Upper lobe of left lung (tissue), 6 donors: ENCODE measurements around the gene SNX21. TPM values are rescaled to one million over a fixed set of nuclear protein-coding genes. Genes with fewer than 3 reads are reported as not detected.
A peak's percentile ranks its signal among the peaks of the same experiment; 100 is the strongest.

ENCODE experiments used
- ATAC-seq, 2 donors: fragments of 200-7000 bp; cut with Tn5 transposase; one replicate each; pipeline ENCODE4 v1.9.1; 2022; ENCODE audit warnings: mild to moderate bottlenecking in 2 of 2, moderate library complexity in 2 of 2; ENCODE audit not compliant: low FRiP score in 2 of 2
- DNase-seq, 2 donors: peaks; one replicate each; pipeline ENCODE4 v3.0.0-alpha.2; 2019 to 2020
- H3K27ac ChIP-seq, 4 donors: fragments of 200-600 bp; sonication (generic); one replicate each; pipeline ENCODE4 v1.5.1; 2016 to 2019
- H3K27me3 ChIP-seq, 4 donors: fragments of 200-600 bp; sonication (generic); one replicate each; pipeline ENCODE4 v1.5.1; 2017 to 2019
- H3K36me3 ChIP-seq, 4 donors: fragments of 200-600 bp; sonication (generic); one replicate each; pipeline ENCODE4 v1.5.1; 2016 to 2019
- H3K4me1 ChIP-seq, 4 donors: fragments of 200-600 bp; sonication (generic); one replicate each; pipeline ENCODE4 v1.5.1; 2018 to 2019
- H3K4me3 ChIP-seq, 4 donors: fragments of 200-600 bp; sonication (generic); one replicate each; pipeline ENCODE4 v1.5.1; 2017 to 2019; ENCODE audit warnings: mild to moderate bottlenecking in 2 of 4, moderate library complexity in 1 of 4
- H3K9me3 ChIP-seq, 4 donors: fragments of 200-600 bp; sonication (generic); one replicate each; pipeline ENCODE4 v1.5.1; 2018 to 2019
- CTCF ChIP-seq, 6 experiments: fragments of 450-650 bp in 4 of 6; fragments of 200-600 bp in 2 of 6; sonication (generic) in 2 of 6; IDR thresholded peaks; one replicate each; pipeline ENCODE4 v1.5.1; 2016 to 2019; ENCODE audit warnings: antibody characterized with exemption in 6 of 6
- EP300 ChIP-seq, 4 donors: sonication (generic); formaldehyde crosslinking; IDR thresholded peaks; one replicate each; pipeline ENCODE4 v1.5.1; 2017; ENCODE audit warnings: antibody characterized with exemption in 4 of 4, control low read depth in 2 of 4
- POLR2A ChIP-seq, 4 donors: fragments of 450-650 bp; IDR thresholded peaks; one replicate each; pipeline ENCODE4 v1.5.1; 2016 to 2017; ENCODE audit warnings: antibody characterized with exemption in 4 of 4, mild to moderate bottlenecking in 2 of 4
- POLR2AphosphoS5 ChIP-seq, 2 donors: sonication (generic); formaldehyde crosslinking; IDR thresholded peaks; one replicate each; pipeline ENCODE4 v1.5.1; 2017; ENCODE audit warnings: antibody characterized with exemption in 2 of 2
- WGBS, 2 donors: methylation state at CpG; one replicate each; pipeline ENCODE4 v1.1.5; 2017 to 2018; 5-methylcytosine and 5-hydroxymethylcytosine counted together
- total RNA-seq, 6 donors: library from RNA; depleted of rRNA in 4 of 6; stranded (reverse); fragments of >200 nt in 4 of 6; gene quantifications; one replicate each; pipeline versions ENCODE4 v1.1.0 to v1.2.1, GENCODE V29; 2016 to 2021
- donor health status: DM: no; HTN: no; CAD: no; lungs with moderate emphysema.
- donor health status: DM: no; HTN: yes; CAD: no; lungs with severe emphysema.

SNX21 gene
- total RNA-seq, 6 donors from 2014 or later, result 23.9 to 117 (median 52.9) TPM

- Histone ChIP-seq H3K27me3 (no peaks in the 10 kb centered on the region), H3K27ac (peak overlapping the region; percentile 86 to 93 (median 91)), H3K4me1 (peaks cover 32 to 40% (median 34%) of the 10 kb centered on the region in 4 donors), H3K9me3 (no peaks in the 10 kb centered on the region), H3K36me3 (peaks cover 0 to 6% (median 2%) of the 10 kb centered on the region in 4 donors), H3K4me3 (peak overlapping the region in 3 of 4 donors; percentile 62 to 91 (median 75))
- TF ChIP-seq POLR2AphosphoS5 (IDR thresholded peaks at IDR 0.05) (no peak), CTCF (IDR thresholded peaks at IDR 0.05) (peak in 1 of 6 experiments; percentile 6), EP300 (IDR thresholded peaks at IDR 0.05) (no peak), POLR2A (IDR thresholded peaks at IDR 0.05) (no peak)
- ATAC-seq (no peak), DNase-seq (no peak)
- 86 to 89% methylated on average over 9 to 14 of the region's 14 CpGs for WGBS, 2 donors
Observed at GRCh38 chr20:45834797-45835161, 1.2 kb downstream of the SNX21 start.

- Histone ChIP-seq H3K4me3 (peak overlapping the region in 2 of 4 donors; percentile 75 to 91), H3K27ac (peak overlapping the region in 3 of 4 donors; percentile 89 to 93 (median 93)), H3K36me3 (peaks cover 0 to 11% (median 3%) of the 10 kb centered on the region in 4 donors), H3K4me1 (peaks cover 32 to 40% (median 34%) of the 10 kb centered on the region in 4 donors), H3K9me3 (no peaks in the 10 kb centered on the region), H3K27me3 (no peaks in the 10 kb centered on the region)
- DNase-seq, result no peak
- ATAC-seq, result no peak
- 54 to 67% methylated on average over 3 of the region's 3 CpGs for WGBS, 2 donors
- TF ChIP-seq CTCF (IDR thresholded peaks at IDR 0.05) (peak in 2 of 6 experiments; percentile 6 to 17), EP300 (IDR thresholded peaks at IDR 0.05) (no peak), POLR2A (IDR thresholded peaks at IDR 0.05) (no peak), POLR2AphosphoS5 (IDR thresholded peaks at IDR 0.05) (no peak)
Observed at GRCh38 chr20:45835329-45835765, 1.7 kb downstream of the SNX21 start.

GRCh38 chr20:45835825-45836224 is 2.2 kb downstream of the SNX21 start:
- peaks cover 32 to 40% (median 34%) of the 10 kb centered on the region in 4 donors for H3K4me1 ChIP-seq
- WGBS, 2 donors, result 83 to 92% methylated on average over 5 of the region's 5 CpGs
- peak overlapping the region in 3 of 4 donors; percentile 89 to 93 (median 93) for H3K27ac ChIP-seq
- H3K36me3 ChIP-seq, result peaks cover 0 to 16% (median 7%) of the 10 kb centered on the region in 4 donors
- ATAC-seq (peak in 1 of 2 donors; percentile 79), DNase-seq (no peak)
- TF ChIP-seq CTCF (IDR thresholded peaks at IDR 0.05) (no peak), EP300 (IDR thresholded peaks at IDR 0.05) (no peak), POLR2AphosphoS5 (IDR thresholded peaks at IDR 0.05) (no peak), POLR2A (IDR thresholded peaks at IDR 0.05) (no peak)
- H3K27me3 ChIP-seq, result no peaks in the 10 kb centered on the region
- no peaks in the 10 kb centered on the region for H3K9me3 ChIP-seq
- peak overlapping the region in 1 of 4 donors; percentile 14 for H3K4me3 ChIP-seq

GRCh38 chr20:45836841-45837240 is 3.2 kb downstream of the SNX21 start:
- DNase-seq (no peak), ATAC-seq (no peak)
- Histone ChIP-seq H3K4me3 (no peak overlapping the region), H3K4me1 (peaks cover 30 to 40% (median 34%) of the 10 kb centered on the region in 4 donors), H3K27ac (peak overlapping the region in 1 of 4 donors; percentile 8), H3K36me3 (peaks cover 0 to 26% (median 17%) of the 10 kb centered on the region in 4 donors), H3K27me3 (no peaks in the 10 kb centered on the region), H3K9me3 (no peaks in the 10 kb centered on the region)
- no peak for TF ChIP-seq EP300 (IDR thresholded peaks at IDR 0.05)
- no peak for TF ChIP-seq POLR2AphosphoS5 (IDR thresholded peaks at IDR 0.05)
- no peak for TF ChIP-seq POLR2A (IDR thresholded peaks at IDR 0.05)
- TF ChIP-seq CTCF (IDR thresholded peaks at IDR 0.05), result no peak
- WGBS, 2 donors, result 14 to 38% methylated on average over 1 of the region's 1 CpG

GRCh38 chr20:45840700-45841198 is 7.2 kb downstream of the SNX21 start:
- H3K27me3 ChIP-seq, result no peaks in the 10 kb centered on the region
- peak in 1 of 2 donors; percentile 70 for DNase-seq
- no peak for TF ChIP-seq CTCF (IDR thresholded peaks at IDR 0.05)
- no peak for TF ChIP-seq POLR2A (IDR thresholded peaks at IDR 0.05)
- no peak for TF ChIP-seq EP300 (IDR thresholded peaks at IDR 0.05)
- no peak for TF ChIP-seq POLR2AphosphoS5 (IDR thresholded peaks at IDR 0.05)
- H3K9me3 ChIP-seq, result no peaks in the 10 kb centered on the region
- H3K36me3 ChIP-seq, result peaks cover 16 to 65% (median 49%) of the 10 kb centered on the region in 4 donors
- 94 to 97% methylated on average over 15 to 20 of the region's 25 CpGs for WGBS, 2 donors
- peak in 1 of 2 donors; percentile 16 for ATAC-seq
- no peak overlapping the region for H3K27ac ChIP-seq
- peaks cover 3 to 9% (median 7%) of the 10 kb centered on the region in 4 donors for H3K4me1 ChIP-seq
- H3K4me3 ChIP-seq, result no peak overlapping the region
